Omental fat pad (tissue), 4 donors: ENCODE results near the gene GATA3. TPM values are rescaled to one million over a fixed set of nuclear protein-coding genes. Genes with fewer than 3 reads are reported as not detected.

Source experiments
- ATAC-seq: fragments of 150-250 bp; one replicate; pipeline ENCODE4 v1.9.1; 2016; ENCODE audit warnings: mild to moderate bottlenecking, moderate library complexity; ENCODE audit not compliant: low FRiP score
- DNase-seq: peaks from one replicate; pipeline ENCODE4 v3.0.0-alpha.2; 2019; ENCODE audit warnings: low spot score
- total RNA-seq, 4 donors: library from RNA; depleted of rRNA; stranded (reverse); fragments of >200 nt; gene quantifications; one replicate each; pipeline ENCODE4 v1.1.0, GENCODE V29; 2016
- TF ChIP-seq, protein P1 (sequence below), 3 donors: fragments of 450-650 bp; IDR thresholded peaks; one replicate each; pipeline ENCODE4 v1.5.1; 2016 to 2017; ENCODE audit warnings: antibody characterized with exemption in 3 of 3, mild to moderate bottlenecking in 3 of 3, moderate library complexity in 2 of 3

GATA3 gene
- total RNA-seq, 4 donors from 2014 or later = 0.28 to 3.1 (median 1.3) TPM

DNA sequence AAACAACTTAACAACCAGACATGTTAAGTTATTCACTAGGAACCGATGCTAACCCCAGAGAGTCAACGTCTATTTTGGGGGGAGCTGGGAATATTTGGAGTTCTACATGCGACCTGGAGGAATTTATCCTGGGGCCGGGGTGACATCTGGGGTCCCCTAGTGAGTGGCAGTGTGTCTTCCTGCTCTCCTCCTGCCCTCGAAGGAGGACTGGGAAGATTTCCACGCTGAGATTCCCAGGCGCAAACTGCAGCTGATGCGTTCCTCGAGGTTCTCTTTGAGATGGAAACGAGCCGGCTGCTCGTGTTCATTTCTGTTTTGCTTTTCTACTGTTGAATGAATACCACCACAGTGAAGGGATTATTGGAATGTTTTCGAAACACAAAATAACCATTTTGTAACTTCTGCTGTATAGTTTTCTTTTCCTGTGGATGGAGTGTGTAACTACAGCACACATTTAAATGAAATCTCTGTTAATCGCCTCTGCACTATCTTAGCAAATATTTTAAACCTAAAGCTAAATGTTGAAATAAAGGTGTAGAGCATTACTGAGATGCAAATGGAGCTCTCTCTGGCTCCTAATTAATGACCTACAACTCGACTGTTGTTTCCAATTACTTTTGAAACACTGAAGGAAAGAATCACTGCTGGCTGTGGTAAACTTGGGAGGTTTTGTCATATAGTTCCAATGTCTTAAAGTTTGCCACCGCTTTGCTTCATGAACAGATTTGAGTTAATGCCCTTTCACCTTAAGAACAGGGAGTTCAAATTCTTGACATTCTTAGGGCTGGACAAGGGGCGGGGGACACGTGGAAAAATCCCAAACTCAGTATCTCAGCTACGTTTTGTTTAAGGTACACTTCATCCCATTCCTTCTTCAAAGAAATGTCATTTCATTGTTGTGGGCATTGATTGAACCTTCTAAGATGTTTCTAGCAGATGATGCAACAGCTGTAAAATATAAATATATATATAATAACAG, 21.1 kb downstream of the GATA3 start:
- ATAC-seq = no peak
- TF ChIP-seq, protein P1, sequence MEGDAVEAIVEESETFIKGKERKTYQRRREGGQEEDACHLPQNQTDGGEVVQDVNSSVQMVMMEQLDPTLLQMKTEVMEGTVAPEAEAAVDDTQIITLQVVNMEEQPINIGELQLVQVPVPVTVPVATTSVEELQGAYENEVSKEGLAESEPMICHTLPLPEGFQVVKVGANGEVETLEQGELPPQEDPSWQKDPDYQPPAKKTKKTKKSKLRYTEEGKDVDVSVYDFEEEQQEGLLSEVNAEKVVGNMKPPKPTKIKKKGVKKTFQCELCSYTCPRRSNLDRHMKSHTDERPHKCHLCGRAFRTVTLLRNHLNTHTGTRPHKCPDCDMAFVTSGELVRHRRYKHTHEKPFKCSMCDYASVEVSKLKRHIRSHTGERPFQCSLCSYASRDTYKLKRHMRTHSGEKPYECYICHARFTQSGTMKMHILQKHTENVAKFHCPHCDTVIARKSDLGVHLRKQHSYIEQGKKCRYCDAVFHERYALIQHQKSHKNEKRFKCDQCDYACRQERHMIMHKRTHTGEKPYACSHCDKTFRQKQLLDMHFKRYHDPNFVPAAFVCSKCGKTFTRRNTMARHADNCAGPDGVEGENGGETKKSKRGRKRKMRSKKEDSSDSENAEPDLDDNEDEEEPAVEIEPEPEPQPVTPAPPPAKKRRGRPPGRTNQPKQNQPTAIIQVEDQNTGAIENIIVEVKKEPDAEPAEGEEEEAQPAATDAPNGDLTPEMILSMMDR (IDR thresholded peaks at IDR 0.05) = no peak
- no peak for DNase-seq

DNA sequence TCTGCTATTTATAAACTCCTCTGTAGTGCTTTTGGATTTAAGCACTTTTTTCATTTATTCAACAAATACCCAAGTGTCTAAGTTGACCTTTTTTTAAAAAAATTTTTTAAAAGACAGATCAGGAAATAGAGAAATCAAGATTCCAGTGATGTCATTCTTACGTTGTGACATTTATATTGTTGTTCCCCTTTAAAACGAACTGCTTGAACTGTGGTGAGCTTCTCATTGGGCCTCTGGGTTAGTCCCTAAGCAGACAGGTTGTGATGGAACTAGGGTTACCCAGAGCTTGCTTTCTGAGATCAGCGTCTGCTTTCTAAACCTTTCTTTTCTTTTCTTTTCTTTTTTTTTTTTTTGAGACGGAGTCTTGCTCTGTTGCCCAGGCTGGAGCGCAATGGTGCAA, 22.4 kb downstream of the GATA3 start:
- ATAC-seq (no peak), DNase-seq (no peak)
- TF ChIP-seq, protein P1 (IDR thresholded peaks at IDR 0.05) = no peak

DNA sequence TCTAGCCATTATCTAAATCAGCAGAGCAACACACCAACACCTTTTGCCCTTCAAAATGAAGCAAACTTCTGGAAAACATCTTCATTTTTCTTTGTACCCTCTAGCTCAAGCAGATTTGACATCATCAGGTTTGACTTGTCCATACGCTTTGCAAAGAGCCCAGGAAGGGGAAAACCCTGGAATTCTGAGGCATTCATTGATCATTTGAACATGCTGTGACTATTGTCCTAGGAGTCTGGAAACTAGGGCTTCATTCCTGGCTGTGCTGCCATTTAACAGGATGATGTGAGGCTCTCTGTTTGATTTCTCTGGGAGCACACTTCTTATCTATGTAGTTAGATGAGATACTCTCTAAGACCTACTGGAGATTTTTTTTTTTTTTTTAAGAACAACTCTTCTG, 23.5 kb downstream of the GATA3 start:
- ATAC-seq (no peak), DNase-seq (no peak)

DNA sequence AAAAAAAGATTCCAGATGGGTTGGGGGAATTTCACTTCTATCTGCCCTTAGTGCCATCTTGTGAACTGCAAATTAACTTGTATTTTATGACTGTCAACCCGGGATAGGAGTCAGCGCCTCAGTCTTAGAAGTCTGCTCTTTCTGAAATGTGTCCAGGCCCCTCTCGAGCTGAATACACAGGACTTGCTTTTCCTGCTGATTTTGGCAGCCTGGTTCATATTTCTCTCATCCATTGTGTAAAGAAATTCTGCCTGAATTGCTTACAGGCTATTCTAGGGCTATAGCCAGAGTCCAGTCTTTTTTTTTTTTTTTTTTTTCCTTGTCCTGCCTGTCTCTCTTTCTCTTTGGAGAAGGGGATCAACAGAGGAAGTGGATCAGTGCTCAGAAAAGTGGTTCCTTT, 24.6 kb downstream of the GATA3 start:
- DNase-seq (no peak), ATAC-seq (no peak)
- TF ChIP-seq, protein P1 (IDR thresholded peaks at IDR 0.05) = no peak

More for the DNA sequence above, 23.5 kb downstream of the GATA3 start:
- TF ChIP-seq, protein P1 (IDR thresholded peaks at IDR 0.05) = no peak

DNA sequence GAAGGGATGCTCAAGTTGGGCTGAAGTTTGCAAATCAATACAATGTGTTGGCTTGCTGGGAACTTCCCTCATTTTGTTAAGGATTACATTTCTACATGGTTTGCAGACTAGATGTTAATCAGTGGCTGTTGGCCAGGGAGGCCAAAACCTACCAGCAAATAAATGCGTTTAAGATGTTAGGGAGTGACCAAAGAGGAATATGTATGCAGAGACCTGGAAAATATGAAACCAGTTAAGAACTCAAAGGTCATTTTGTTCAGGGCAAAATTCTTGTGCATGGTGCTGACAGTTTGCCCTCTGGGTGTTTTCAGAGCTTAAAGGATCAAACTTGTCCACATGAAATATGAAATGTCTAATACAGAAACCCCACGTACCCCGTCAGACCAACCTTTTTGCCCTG, 30.3 kb downstream of the GATA3 start:
- TF ChIP-seq, protein P1 (IDR thresholded peaks at IDR 0.05) = no peak
- no peak for DNase-seq
- ATAC-seq = no peak

DNA sequence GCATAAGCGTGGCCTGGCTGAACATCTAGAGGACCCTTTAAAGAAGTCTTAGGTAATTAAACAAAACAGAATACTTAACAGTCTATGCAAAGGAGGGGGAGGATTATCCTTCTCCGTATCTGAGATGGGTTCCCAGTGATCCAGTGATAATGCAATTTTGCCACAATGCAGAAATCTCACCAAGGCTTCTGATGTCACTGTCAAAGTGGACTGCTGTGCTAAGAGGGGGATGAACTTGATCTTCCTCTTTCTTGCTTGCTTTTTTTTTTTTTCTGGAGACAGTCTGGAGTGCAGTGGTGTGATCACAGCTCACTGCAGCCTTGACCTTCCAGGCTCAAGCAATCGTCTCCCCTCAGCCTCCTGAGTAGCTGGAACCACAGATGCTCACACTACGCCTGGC, 30.8 kb downstream of the GATA3 start:
- ATAC-seq = no peak
- DNase-seq = no peak
- TF ChIP-seq, protein P1 (IDR thresholded peaks at IDR 0.05) = no peak

DNA sequence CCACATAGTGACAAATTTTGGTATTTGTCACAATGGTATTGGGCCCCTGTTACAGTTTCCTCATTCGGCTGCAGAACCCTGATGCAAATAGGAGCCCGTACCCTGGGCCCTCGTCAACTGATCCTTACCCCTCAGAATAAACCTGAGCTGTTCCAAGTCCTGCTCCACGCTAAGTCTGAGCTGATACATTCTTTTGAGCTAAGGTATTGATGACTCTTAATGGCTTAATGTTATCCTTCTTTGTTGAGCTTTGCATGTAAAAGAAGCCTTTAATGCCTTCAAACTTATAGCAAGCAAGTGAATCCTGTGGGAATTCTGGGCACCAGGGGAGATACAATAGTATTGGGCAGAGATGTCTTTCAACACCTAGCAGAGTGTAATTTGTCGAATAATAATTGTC, 31.8 kb downstream of the GATA3 start:
- ATAC-seq (no peak), DNase-seq (no peak)
- TF ChIP-seq, protein P1 (IDR thresholded peaks at IDR 0.05) = no peak
